ENCODE data around the gene TAF6L.
A peak's percentile ranks its signal among the peaks of the same experiment; 100 is the strongest.
"Not testable (repeated sequence)": the region's sequence is repeated elsewhere in the genome, so short reads cannot be mapped to it uniquely, and the experiment has no call there.

The TAF6L gene, protein sequence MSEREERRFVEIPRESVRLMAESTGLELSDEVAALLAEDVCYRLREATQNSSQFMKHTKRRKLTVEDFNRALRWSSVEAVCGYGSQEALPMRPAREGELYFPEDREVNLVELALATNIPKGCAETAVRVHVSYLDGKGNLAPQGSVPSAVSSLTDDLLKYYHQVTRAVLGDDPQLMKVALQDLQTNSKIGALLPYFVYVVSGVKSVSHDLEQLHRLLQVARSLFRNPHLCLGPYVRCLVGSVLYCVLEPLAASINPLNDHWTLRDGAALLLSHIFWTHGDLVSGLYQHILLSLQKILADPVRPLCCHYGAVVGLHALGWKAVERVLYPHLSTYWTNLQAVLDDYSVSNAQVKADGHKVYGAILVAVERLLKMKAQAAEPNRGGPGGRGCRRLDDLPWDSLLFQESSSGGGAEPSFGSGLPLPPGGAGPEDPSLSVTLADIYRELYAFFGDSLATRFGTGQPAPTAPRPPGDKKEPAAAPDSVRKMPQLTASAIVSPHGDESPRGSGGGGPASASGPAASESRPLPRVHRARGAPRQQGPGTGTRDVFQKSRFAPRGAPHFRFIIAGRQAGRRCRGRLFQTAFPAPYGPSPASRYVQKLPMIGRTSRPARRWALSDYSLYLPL

DNA sequence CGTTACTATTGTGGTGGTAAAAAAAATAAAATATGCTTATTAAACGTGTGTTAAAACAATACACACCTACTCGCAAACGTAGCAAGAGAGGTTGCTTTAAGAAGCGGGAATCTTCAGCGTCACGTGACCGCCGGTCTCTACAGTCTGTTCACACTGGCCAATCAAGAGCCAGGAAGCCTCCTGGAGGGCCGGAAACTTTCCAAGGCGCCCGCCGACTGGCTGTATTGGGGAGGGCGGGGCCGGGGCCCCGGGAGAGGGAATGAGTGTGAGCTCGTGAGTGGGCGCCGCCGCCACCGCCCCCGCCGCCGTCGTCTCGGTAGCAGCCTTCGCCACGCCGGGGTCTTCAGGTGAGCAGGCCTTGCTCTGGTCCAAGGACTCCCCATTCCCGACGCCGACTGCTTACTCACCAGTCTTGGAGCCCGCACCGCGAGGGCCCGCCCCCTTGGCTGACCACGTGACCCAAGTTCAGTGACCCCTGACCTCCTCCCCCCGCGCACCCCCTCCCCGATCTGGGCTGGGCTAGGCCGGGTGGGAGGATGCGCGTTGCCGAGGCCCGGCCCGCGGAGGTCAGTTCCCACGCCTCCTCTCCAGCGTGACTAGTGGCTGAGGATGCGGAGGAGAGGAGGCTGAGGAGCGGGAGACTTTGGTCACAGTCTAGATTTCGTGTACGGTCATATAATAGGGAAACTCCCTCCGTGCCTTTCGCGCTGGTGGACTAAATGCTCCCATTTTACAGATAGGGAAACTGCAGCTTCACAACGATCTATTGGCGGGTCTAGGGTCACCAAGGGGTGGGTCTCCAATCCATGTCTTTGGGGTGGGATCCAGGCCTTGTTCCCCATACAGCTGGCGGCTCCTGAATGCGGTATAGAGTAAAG, at the start of gene TAF6L:
TSS of gene TAF6L (plus strand) at position 253 of the 878 bp plus-strand sequence. CDS start 4,388 bp downstream, outside the sequence.
- peak; percentile 85 for FAIRE-seq

DNA sequence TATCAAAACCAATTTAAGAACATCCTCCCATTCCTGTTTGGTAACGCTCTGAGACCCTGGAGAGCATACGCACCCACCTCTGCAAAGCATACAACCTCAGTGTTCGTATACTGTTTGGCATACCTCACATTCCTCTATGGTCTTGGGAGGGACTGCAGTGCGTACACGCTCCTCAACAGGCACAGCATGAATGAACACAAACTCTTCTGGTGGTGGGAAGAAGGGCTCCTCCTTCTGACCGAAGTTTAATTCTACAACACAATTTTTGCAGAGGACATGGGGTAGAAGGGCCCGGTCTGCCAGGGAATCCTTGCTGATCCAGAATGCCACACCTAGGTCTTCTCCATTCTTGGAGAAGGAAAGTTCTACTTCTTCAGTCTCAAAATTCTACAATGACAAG, 49.2 kb upstream of the TAF6L start:
- no peak for FAIRE-seq

DNA sequence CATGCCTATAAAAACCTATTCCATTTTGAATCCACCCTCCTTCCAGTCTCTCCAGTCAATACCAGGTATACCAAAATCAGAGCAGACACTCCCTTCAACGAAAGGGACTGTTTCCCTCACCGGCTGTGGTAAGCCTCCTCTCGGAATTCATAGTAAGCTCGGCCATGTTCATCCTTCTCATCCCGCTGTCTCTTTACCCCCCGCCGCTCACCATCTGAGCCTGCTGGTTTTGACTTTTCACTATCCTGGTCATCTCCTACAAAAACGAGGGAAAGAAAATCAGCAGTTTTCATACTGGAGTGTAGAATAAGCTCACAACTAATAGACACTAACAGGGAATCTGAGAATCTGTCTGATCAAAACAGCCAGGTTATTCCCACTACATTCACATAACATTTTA, 47.0 kb upstream of the TAF6L start:
- FAIRE-seq: no peak

DNA sequence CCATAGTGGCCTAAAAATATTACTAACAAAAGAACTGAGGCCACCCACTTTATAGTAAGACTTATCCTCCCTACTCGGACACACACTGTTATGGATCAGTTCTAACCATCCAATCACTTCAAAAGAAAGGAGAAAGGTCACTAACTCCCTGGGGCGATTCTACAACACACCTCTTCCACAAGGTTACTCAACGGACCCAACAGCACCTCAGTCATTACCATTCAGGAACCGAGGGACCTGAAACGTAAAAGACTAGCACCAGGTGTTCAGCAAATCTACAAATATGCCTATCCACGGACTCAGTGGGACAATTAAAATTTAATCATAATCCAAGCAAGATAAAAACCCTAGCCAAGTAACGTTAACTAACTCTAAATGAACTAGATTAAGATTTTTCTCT, 45.5 kb upstream of the TAF6L start:
- FAIRE-seq: no peak

DNA sequence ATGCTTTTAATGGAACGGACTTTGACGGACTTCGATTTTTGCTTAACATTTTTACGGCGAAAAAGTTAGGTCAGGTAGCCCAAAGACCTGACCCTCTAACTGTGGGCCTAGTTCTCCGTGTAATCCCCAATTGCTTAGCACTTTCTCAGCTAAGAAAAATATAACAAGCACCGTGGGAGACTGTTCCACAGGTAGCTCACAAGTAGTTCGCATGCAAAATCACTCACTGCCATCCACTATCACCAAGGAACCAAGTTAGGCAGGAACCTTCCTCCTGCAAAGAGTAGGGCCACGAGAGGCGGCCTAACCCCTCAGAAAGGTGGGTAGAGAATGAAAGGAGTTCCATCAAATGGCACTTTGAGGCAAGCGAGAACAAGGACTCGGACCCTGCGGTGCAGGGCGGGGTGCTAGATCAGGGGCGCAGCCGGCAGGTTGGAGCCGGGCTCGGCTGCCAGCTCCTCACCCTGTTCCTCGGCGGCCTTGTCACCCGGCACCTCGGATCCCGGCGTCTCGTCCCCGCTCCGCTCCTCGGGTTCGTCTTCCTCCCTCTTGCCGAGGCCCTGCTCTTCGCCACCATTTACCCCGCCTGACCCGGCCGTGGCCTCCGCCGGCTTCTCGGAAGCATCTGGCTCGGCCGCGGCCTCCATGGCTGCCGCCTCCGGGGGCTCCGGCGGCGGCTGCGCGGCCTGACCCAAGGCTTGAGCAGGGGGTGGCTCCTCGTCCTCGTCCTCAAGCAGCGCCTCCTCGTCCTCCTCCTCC, 44.9 kb upstream of the TAF6L start:
- FAIRE-seq: no peak

DNA sequence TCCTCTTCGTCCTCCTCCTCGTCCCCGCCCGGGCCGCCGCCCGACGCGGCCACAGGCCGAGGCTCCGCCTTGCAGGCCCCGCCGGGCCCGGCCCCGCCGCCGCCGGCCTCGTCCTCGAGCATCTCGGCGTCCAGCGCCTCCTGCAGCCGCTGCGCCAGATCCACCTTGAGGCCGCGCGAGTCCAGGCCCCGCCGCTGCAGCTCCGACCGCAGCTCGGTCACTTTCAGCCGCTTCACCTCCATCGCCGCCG, 44.4 kb upstream of the TAF6L start:
- FAIRE-seq: no peak

DNA sequence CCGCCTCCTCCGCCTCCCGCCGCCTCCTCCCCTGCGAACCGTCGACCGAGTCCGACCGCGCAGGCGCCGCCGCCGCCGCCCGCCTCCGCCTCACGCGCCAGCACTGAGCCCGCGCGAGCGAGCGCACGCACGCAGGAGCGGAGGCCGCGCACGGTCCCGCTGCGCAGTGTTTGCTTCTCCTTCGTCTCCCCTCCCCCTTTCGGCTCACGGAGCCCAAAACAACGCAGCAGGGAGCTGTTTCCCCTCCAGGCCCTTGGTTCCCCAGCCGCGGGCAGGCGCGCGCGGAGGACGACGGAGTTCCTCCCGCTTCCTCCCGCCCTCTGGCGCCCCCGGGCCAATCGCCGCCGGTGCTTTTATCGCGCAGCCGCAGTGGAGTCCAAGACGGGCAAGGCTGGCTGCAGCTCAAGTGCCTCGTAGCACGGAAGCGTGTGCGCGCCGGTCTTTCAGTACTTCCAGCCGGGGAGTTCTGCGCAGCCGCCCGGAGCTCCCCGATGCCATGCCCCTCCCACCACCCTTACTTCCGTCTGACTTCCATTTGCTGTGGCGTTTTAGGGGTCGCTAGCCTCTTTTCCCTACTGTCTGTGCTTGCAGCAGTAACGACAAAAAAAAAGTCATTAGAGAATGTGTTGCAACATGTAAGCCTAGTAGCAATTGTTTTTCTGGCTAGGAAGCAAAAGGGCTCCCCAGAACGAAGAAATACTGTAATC, 43.9 kb upstream of the TAF6L start, which contains the start of gene HNRNPUL2:
TSS of gene HNRNPUL2 (minus strand) at position 293 of the 707 bp plus-strand sequence. CDS start 301 bp downstream, outside the sequence.
- peak; percentile 93 for FAIRE-seq

DNA sequence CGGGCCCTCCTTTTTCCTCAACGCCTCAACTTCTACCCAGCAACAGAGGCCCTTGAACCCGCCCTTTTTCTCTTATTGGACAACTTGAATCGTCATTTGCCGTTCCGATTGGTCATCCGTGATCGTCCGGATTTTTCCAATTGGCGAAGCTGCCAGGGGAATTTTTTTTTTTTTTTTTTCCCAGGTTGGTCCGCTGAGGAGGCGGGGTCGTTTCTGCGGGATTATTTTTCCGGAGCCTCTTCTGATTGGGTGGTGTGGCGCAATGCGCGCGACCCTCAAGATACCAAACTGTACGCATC, 43.4 kb upstream of the TAF6L start:
- FAIRE-seq: peak; percentile 97

DNA sequence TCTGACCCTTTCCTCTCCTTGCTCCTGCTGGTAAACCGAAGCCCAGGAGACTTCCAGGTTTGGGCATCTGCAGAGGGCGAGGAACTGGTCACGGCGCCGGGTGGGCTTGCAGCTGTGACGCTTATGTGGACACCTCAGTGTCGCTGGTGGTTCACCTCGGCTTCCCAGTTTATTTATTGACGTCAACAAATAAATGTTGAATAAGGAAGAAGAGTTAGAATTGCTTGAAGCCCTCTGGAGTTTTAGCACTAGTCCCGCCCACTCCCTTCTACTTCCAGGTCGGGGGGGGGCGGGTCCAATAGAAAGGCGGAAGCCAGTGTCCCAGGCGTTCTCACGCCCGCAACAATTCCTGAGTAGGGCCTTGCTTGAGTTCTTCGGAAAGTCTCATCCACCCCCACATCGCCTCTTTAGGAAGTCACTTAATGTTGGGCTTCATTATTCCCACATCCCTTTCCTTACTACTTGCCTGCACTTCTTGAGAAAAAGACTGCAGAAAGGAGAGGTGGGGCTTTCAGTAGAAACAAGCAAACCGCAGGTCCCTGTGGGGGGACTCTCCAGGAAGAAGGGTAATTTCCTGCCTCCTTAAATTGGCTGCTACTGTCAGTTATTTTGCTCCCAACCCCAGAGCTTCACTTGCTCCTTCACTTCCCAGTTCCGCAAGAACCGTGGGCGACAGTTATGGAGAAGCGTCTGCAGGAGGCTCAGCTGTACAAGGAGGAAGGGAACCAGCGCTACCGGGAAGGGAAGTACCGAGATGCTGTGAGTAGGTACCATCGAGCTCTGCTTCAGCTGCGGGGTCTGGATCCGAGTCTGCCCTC, 42.8 kb upstream of the TAF6L start, which contains the start of gene TTC9C:
TSS of gene TTC9C (plus strand) at position 316 of the 818 bp plus-strand sequence. CDS start at position 679, 363 bp downstream.
- peak; percentile 27 for FAIRE-seq

DNA sequence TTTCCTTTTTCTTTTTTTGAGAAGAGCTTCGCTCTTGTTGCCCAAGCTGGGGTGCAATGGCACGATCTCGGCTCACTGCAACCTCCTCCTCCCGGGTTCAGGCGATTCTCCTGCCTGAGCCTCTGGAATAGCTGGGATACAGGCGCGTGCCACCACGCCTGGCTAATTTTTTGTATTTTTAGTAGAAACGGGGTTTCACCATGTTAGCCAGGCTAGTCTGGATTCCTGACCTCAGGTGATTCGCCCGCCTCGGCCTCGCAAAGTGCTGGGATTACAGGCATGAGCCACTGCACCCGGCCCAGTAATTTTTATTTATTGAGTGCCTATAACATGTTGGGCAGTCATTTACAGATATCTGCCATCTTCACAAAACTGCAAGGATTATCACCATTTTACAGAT, 41.1 kb upstream of the TAF6L start:
- not testable (repeated sequence) for FAIRE-seq

DNA sequence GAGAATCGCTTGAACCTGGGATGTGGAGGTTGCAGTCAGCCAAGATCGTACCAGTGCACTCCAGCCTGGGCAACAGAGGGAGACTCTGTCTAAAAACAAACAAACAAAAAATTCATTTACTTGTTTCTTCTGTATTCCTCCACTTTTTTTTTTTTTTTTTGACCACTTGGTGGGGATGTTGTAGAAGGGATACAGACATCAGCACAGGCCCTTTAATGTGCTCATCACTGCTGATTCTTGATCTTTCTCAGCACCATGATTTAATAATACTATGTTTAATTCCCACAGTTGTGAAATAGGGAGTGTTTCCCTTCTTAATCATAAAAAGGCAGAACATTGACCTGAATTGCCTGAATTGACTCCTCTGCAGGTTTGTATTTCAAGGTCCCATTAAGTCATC, 38.4 kb upstream of the TAF6L start:
- peak; percentile 61 for FAIRE-seq

DNA sequence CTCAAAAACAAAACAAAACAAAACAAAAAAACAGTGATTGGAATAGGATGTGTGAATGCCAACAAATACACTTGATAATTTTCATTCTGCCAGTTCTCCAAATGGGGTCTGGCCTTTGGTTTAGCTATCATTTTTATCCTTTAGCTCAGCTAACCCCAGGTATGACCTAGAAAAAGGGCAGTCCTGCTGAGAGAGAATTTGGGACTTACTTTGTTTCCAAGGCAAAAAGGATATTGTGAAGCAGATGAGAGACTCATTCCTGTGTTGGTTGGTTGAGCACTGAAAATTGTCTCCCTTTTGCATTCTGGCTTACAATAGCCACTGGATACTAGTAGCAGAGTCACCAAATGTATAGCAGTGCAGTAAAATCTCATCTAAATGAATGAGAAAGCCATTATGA, 34.0 kb upstream of the TAF6L start:
- no peak for FAIRE-seq

DNA sequence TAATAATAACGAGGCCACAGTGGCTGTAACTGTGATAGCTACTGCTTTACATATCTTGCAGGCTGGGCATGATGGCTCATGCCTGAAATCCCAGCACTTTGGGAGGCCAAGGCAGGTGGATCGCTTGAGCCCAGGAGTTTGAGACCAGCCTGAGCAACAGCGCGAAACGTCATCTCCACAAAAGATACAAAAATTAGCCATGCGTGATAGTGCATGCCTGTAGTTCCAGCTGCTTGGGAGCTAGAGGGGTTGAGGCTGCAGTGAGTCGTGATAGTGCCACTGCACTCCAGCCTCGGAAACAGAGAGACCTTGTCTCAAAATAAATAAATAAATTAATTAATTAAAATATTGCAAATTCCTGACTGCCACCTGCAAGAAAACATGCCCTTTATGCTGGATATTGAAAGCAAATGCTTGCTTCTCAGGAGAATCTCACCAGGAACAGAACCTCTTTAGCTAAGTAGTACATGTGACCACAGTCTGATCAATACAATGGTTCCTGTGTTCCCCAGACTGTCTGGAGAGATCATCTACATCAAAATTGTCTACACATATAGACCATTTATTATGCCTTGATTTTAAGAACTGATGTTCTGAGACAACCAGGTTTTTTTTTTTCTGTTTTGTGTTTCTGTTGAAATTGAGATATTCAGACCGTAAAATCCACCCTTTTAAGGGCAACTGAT, 23.6 kb upstream of the TAF6L start:
- no peak for FAIRE-seq

DNA sequence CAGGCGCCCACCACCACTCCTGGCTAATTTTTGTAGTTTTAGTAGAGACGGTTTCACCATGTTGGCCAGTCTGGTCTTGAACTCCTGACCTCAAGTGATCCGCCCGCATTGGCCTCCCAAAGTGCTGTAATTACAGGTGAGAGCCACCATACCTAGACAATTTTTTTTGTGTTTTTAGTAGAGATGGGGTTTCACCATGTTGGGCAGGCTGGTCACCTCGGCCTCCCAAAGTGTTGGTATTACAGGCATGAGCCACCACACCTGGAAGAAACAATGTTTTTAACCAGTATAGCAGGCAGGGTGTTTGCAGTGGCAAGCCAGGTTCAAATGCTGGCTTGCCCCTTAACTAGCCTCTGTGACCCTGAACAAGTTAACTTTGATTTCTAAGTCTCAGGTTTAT, 21.3 kb upstream of the TAF6L start:
- not testable (repeated sequence) for FAIRE-seq

DNA sequence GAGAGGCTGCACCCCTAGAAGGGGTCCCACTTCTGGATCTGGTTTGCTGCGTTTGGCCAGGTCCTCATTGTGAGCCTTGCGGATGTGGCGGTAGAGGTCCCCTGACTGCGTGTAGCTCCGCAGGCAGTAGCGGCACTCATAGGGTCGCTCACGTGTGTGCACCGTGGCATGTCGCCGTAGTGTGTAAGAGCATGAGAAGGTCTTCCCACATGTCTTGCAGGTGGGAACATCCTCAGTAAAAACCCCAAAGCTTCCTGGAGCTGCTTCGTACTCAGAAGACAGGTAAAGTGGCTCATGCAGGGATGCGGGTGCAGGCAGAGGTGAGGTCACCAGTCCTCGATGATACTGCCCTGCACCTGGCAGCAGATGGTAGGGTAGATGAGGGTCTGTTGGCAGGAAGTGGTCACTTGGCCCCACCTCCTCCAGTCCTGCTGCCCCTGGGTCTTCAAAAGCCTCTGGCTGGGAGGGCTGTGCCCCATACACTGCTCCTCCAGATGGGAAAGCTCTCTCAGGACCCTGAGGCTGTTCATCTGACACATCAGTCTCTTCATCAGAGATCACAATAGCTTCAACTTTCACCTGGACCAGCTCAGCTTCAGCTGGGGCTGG, 18.9 kb upstream of the TAF6L start:
- FAIRE-seq: no peak

DNA sequence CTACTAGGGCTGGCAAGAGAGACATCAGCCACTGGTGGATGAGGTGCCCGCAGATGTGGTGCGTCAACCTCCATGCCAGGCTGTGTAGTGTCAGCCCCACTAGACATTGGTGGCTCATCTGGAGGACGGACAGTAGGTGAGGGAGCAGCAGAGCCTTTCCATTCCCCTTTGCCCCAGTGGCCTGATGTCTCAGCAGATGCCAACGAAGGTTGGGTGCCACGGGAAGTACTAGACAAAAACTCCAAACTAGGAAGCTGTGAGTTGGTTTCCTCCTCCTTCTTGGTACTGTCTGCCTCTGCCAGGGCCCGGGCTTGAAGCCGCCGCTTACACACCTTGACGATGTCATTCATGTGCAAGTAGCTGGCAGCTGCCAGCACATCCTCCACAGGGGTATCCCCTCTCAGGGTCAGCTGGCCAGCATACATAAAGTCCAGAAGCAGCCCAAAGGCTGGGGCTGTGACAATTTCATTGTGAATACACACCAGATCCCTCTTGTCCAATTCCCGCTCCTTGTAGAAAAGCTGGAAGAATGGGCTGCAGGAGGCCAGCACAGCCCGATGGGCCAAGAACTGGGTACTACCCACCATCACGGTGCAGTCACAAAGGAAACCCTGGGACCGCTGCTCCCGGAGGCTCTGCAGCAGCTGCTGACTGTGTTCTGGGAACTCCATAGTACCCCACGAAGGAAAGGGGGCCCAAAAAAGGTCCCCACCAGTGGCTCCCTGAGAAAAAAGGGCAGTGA, 18.0 kb upstream of the TAF6L start:
- FAIRE-seq: no peak

DNA sequence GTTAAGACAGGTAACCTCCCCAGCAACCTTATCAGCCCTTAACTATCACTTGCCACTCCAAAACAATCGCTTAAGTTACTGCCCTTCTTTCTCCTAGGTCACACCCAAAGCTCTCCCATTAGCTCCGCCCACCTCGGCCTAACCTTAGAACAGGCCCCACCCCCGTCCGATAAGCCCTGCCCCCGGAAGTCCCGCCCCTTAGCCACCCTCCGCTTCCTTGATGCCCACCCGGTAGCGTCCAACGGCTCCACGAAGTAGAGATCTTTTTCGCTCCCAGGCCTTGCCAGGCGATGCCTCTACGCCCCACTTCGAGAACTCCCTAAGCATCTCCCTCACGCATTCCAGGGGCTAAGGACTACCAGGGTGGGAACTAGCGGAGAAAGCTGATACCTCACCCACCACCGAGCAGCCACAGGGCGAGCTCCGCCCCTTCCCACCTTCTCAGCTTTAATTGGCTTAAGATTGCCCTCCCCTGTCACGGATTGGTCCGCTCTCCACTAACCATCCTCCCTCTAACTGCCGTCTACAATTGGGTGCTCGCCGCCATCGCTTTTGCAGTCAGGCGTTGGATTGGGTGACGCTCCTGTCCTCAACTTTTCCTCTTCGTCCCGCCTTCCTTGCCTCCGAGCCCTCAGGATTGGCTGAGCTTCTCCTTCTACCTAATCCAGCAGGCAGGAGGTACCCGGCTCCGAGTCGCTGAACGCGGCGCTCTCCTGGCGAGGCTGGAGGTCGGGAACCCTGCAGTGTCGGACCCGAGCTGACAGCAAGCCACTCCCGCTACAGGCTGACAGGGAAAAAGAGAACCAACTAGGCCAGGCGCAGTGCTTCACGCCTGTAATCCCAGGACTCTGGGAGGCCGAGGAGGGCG, 17.2 kb upstream of the TAF6L start, which contains the start of gene ZBTB3:
TSS of gene ZBTB3 (minus strand) at position 425 of the 868 bp plus-strand sequence. CDS start 496 bp downstream, outside the sequence.
- FAIRE-seq: peak; percentile 97

DNA sequence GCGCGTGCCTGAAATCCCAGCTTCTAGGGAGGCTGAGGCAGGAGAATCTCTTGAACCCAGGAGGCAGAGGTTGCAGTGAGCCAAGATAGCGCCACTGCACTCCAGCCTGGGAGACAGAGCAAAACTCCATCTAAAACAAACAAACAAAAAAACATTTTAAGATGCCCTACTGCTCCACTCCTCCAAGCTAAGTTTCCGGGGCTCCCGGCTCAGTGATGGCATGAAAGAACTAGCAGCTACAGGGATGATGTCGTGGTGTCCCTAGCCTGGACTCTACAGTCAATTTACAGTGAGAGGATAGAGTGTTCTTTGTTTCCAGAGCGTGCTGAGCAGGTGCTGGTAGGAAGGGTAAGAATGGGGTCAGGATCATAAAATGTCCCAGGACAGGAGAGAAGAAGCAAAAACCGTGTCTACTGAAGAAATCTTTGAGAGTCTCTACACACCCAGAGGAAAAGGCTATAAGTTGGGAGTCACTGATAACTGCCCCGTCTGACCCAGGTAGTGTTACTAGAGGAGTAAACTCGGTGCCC, 16.0 kb upstream of the TAF6L start:
- no peak for FAIRE-seq
